MCF 10A (cell line): Measurements from ENCODE around the gene VPS37D. TPM values are rescaled to one million over a fixed set of nuclear protein-coding genes. Genes with fewer than 3 reads are reported as not detected.

Experiments
- BruUV-seq: library from RNA; stranded (reverse); fragments of 400-500 nt; replicated peaks from 2 replicates; lab custom pipeline; 2021; lab: Mats Ljungman, UMichigan
- CTCF ChIA-PET: fragments of 300-600 bp; sonication (Branson Sonifier 250); formaldehyde crosslinking; extraction: SDS; loops from one replicate; lab custom pipeline; 2021; ENCODE audit warnings: antibody characterized with exemption, inconsistent platforms; lab: Yijun Ruan, JAX
- POLR2A ChIA-PET: fragments of 300-600, 350-650 bp; sonication (Branson Sonifier 250); formaldehyde crosslinking; extraction: SDS; loops from one replicate; lab custom pipeline; 2020; ENCODE audit warnings: antibody characterized with exemption, inconsistent platforms; lab: Yijun Ruan, JAX
- DNase-seq: peaks from one replicate; pipeline ENCODE4 v3.0.0-alpha.2; 2018; ENCODE audit not compliant: unreplicated experiment
- H3K27ac Mint-ChIP-seq: one replicate; pipeline ENCODE4 v1.8.0; 2022; ENCODE audit warnings: mild to moderate bottlenecking, low read depth, mixed read lengths; ENCODE audit not compliant: unreplicated experiment
- H3K27me3 Mint-ChIP-seq: one replicate; pipeline ENCODE4 v1.8.0; 2022; ENCODE audit warnings: mixed read lengths; ENCODE audit not compliant: insufficient read depth, unreplicated experiment
- H3K36me3 Mint-ChIP-seq: one replicate; pipeline ENCODE4 v1.8.0; 2022; ENCODE audit warnings: mild to moderate bottlenecking, moderate library complexity, mixed read lengths; ENCODE audit not compliant: insufficient read depth, unreplicated experiment
- H3K4me1 Mint-ChIP-seq: one replicate; pipeline ENCODE4 v1.8.0; 2022; ENCODE audit warnings: mixed read lengths; ENCODE audit not compliant: insufficient read depth, unreplicated experiment
- H3K4me3 Mint-ChIP-seq: one replicate; pipeline ENCODE4 v1.8.0; 2022; ENCODE audit warnings: mild to moderate bottlenecking, moderate library complexity, mixed read lengths; ENCODE audit not compliant: unreplicated experiment
- H3K9me3 Mint-ChIP-seq: one replicate; pipeline ENCODE4 v1.8.0; 2022; ENCODE audit warnings: mixed read lengths; ENCODE audit not compliant: unreplicated experiment
- CTCF ChIP-seq: fragments of 200-600 bp; IDR thresholded peaks from one replicate; pipeline ENCODE4 v1.8.0; 2022; ENCODE audit warnings: antibody characterized with exemption, mild to moderate bottlenecking; ENCODE audit not compliant: unreplicated experiment
- intact Hi-C: fragments of 100-400 bp; cut with micrococcal nuclease; formaldehyde crosslinking; loops from 2 replicates; pipeline ENCODE4 v1.14.1; 2022
- total RNA-seq: library from RNA; stranded (reverse); gene quantifications from 2 replicates; pipeline ENCODE4 v1.2.3, GENCODE V29; 2022

VPS37D gene
- total RNA-seq, 1 experiment from 2014 or later: 0.44 TPM

- BruUV-seq: no TSS peak
- no peaks in the 10 kb centered on the region for H3K36me3 Mint-ChIP-seq
- ChIA-PET CTCF (interaction anchor here (0.6 to 1.4 kb wide), 6 partner anchors 14 to 209 kb away, joined by 3 to 5 read pairs (median 3); no protein-coding TSS in a partner anchor), POLR2A (no interaction called here)
- intact Hi-C loops: no loop called here
- peaks cover 1% of the 10 kb centered on the region for H3K9me3 Mint-ChIP-seq
- no peak overlapping the region for H3K27ac Mint-ChIP-seq
- DNase-seq: no peak
- no peak overlapping the region for H3K4me3 Mint-ChIP-seq
- TF ChIP-seq CTCF: no peak
- peaks cover 16% of the 10 kb centered on the region for H3K4me1 Mint-ChIP-seq
- peaks cover 26% of the 10 kb centered on the region for H3K27me3 Mint-ChIP-seq
Observed at GRCh38 chr7:73646785-73647724, 20.6 kb upstream of the VPS37D start.

- Mint-ChIP-seq H3K4me1 (peaks cover 16% of the 10 kb centered on the region), H3K27ac (peak overlapping the region; percentile 22), H3K27me3 (peaks cover 35% of the 10 kb centered on the region), H3K4me3 (peak overlapping the region; percentile 46), H3K9me3 (no peaks in the 10 kb centered on the region), H3K36me3 (no peaks in the 10 kb centered on the region)
- no peak for TF ChIP-seq CTCF
- intact Hi-C loops: no loop called here
- BruUV-seq: no TSS peak
- no peak for DNase-seq
- CTCF ChIA-PET: no interaction called here
- POLR2A ChIA-PET: no interaction called here
Observed at GRCh38 chr7:73647725-73648592, 19.7 kb upstream of the VPS37D start.

GRCh38 chr7:73648593-73649332, 18.9 kb upstream of the VPS37D start:
- ChIA-PET CTCF (no interaction called here), POLR2A (no interaction called here)
- peaks cover 39% of the 10 kb centered on the region for H3K27me3 Mint-ChIP-seq
- peak overlapping the region; percentile 46 for H3K4me3 Mint-ChIP-seq
- intact Hi-C loops: no loop called here
- H3K27ac Mint-ChIP-seq: peak overlapping the region; percentile 22
- BruUV-seq: no TSS peak
- no peaks in the 10 kb centered on the region for H3K36me3 Mint-ChIP-seq
- H3K9me3 Mint-ChIP-seq: no peaks in the 10 kb centered on the region
- peaks cover 16% of the 10 kb centered on the region for H3K4me1 Mint-ChIP-seq
- DNase-seq: no peak
- TF ChIP-seq CTCF: no peak
